GM11168 (cell line): ENCODE data around the gene YBX2.

Source experiments
- in situ Hi-C: fragments of 300-500 bp; cut with MboI; formaldehyde crosslinking; loops from one replicate; pipeline ENCODE4 v1.12.0; 2022; ENCODE audit warnings: low sequenced_read_pairs; ENCODE audit not compliant: unreplicated experiment

YBX2 gene

GRCh38 chr17:7323731-7324437 is 29.4 kb upstream of the YBX2 start:
- in situ Hi-C loops = no loop called here

- in situ Hi-C loops = no loop called here
These were observed 28.2 kb upstream of the YBX2 start for GRCh38 chr17:7322520-7323194.

GRCh38 chr17:7321466-7321865 is 27.0 kb upstream of the YBX2 start:
- in situ Hi-C loops = no loop called here

GRCh38 chr17:7318121-7318860 is 23.9 kb upstream of the YBX2 start:
- in situ Hi-C loops = no loop called here

- in situ Hi-C loops = no loop called here
These were observed 22.8 kb upstream of the YBX2 start for GRCh38 chr17:7317161-7317803.

- in situ Hi-C loops = no loop called here
These were observed 21.3 kb upstream of the YBX2 start for GRCh38 chr17:7315570-7316235.

- in situ Hi-C loops = no loop called here
These were observed 20.5 kb upstream of the YBX2 start, which contains the start of gene GPS2 for GRCh38 chr17:7314719-7315569. Gene GPS2 (minus strand): TSS chr17:7315360. CDS start chr17:7315052, 308 bp downstream.

GRCh38 chr17:7313890-7314718 is 19.7 kb upstream of the YBX2 start:
- in situ Hi-C loops = no loop called here

GRCh38 chr17:7313088-7313889 is 18.9 kb upstream of the YBX2 start:
- in situ Hi-C loops = no loop called here

- in situ Hi-C loops = no loop called here
These were observed 18.1 kb upstream of the YBX2 start for GRCh38 chr17:7312432-7313087.

- in situ Hi-C loops = no loop called here
These were observed 16.8 kb upstream of the YBX2 start for GRCh38 chr17:7311110-7311705.

- in situ Hi-C loops = no loop called here
These were observed 15.2 kb upstream of the YBX2 start for GRCh38 chr17:7309628-7310027.

- in situ Hi-C loops = no loop called here
These were observed 14.4 kb upstream of the YBX2 start for GRCh38 chr17:7308625-7309433.

GRCh38 chr17:7307686-7308624 is 13.5 kb upstream of the YBX2 start:
- in situ Hi-C loops = no loop called here
